Measurements from ENCODE around the gene ARAP1.

ARAP1 gene

DNA sequence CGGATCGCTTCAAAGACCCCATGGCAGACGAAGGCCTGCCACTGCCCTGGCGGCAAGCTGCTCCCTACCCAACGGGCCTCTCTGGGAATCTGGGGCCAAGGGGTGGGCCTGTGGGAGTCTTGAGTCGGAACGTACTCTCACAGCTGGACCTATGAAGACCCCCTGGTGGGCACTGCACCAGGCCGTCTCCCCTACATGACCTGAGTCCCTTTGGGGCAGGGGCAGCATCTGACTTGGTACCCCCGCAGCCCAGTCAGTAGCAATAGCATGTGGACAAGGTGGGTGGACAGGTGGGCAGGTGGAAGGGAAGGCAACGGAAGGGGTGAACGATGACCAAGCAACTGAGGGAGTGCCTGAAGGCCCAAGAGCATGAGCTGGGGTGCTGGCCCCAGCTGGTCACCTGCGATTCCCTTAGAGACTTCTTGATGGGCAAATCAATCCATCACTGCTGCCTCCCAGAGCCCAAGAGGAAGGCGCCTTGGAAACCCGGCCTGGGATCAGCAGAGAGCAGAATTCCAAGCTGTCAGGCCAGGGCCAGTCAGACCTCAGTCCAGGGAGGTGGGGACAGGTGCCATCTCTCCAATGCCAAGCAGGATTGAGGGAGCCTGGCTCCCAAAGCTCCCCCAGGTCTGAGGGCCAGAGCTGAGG, 35.3 kb downstream of the ARAP1 start:
- no peaks in the 10 kb centered on the region for H3K9me3 ChIP-seq (ENCODE audit: low read depth, low read length)
- peaks cover 3% of the 10 kb centered on the region; the same call in 1 of the 2 replicates for H3K36me3 ChIP-seq (ENCODE audit: insufficient read depth, low read length)
- no peak for DNase-seq (ENCODE audit: low read depth, low spot score)
- no peak overlapping the region for H3K4me3 ChIP-seq
- no peak overlapping the region for H3K9ac ChIP-seq (ENCODE audit: insufficient read length)
- H3K27ac ChIP-seq: no peak overlapping the region
- no peak for TF ChIP-seq EZH2 (IDR thresholded peaks at IDR 0.05)
- TF ChIP-seq FOXP2 (optimal IDR thresholded peaks at IDR 0.05; ENCODE audit: control extremely low read depth, extremely low read length, insufficient read depth): no peak
- TF ChIP-seq POLR2AphosphoS5 (IDR thresholded peaks at IDR 0.05; ENCODE audit: borderline replicate concordance, low read depth, low read length): no peak

DNA sequence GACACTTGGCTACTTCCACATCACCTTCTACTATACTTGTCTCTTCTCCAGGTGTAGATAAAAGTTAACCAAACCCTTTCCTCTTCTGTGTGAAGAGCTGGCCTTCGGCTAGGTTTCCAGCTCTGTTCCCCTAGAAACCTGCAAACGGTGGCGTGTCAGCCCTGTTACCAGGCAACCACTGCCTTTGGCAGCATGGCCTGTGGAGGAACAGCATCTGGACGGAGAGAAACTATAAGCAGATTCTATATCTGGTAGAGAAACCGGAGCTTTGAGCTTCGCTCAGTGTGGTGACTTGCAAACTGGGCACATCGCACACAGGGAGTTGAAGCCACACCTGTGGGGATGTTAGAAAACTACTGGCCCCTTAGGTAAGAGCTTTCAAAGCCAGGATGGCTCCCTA, 35.9 kb downstream of the ARAP1 start:
- Histone ChIP-seq H3K27ac (no peak overlapping the region), H3K9me3 (ENCODE audit: low read depth, low read length) (no peaks in the 10 kb centered on the region), H3K36me3 (ENCODE audit: insufficient read depth, low read length) (peaks cover 3% of the 10 kb centered on the region; the same call in 1 of the 2 replicates), H3K4me3 (no peak overlapping the region), H3K9ac (ENCODE audit: insufficient read length) (no peak overlapping the region)
- TF ChIP-seq FOXP2 (optimal IDR thresholded peaks at IDR 0.05; ENCODE audit: control extremely low read depth, extremely low read length, insufficient read depth) (no peak), POLR2AphosphoS5 (IDR thresholded peaks at IDR 0.05; ENCODE audit: borderline replicate concordance, low read depth, low read length) (no peak), EZH2 (IDR thresholded peaks at IDR 0.05) (no peak)
- DNase-seq (ENCODE audit: low read depth, low spot score): no peak

DNA sequence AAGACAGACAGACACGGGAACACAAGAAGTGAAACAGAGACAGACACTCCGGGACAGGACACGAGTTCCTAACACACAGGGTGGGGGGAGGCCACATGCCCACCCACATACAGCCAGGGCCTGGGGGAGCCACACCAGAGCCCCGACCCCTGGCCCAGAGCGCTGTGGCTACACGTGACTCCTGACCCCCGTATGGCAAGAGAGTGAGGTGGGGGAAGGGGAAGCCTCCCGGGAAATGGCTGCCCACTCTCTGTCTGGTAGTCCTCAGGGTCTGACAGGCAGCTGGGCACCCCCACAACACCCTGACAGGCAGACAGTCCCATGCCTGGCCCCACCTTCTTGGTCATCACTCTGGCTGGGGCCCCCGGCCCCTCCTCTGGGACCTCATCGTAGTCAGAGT, 39.4 kb downstream of the ARAP1 start:
- DNase-seq (ENCODE audit: low read depth, low spot score): no peak
- Histone ChIP-seq H3K36me3 (ENCODE audit: insufficient read depth, low read length) (peaks cover 5% of the 10 kb centered on the region; the same call in 1 of the 2 replicates), H3K4me3 (no peak overlapping the region), H3K9ac (ENCODE audit: insufficient read length) (no peak overlapping the region), H3K9me3 (ENCODE audit: low read depth, low read length) (no peaks in the 10 kb centered on the region), H3K27ac (no peak overlapping the region)
- TF ChIP-seq FOXP2 (optimal IDR thresholded peaks at IDR 0.05; ENCODE audit: control extremely low read depth, extremely low read length, insufficient read depth) (no peak), POLR2AphosphoS5 (IDR thresholded peaks at IDR 0.05; ENCODE audit: borderline replicate concordance, low read depth, low read length) (no peak), EZH2 (IDR thresholded peaks at IDR 0.05) (no peak)

DNA sequence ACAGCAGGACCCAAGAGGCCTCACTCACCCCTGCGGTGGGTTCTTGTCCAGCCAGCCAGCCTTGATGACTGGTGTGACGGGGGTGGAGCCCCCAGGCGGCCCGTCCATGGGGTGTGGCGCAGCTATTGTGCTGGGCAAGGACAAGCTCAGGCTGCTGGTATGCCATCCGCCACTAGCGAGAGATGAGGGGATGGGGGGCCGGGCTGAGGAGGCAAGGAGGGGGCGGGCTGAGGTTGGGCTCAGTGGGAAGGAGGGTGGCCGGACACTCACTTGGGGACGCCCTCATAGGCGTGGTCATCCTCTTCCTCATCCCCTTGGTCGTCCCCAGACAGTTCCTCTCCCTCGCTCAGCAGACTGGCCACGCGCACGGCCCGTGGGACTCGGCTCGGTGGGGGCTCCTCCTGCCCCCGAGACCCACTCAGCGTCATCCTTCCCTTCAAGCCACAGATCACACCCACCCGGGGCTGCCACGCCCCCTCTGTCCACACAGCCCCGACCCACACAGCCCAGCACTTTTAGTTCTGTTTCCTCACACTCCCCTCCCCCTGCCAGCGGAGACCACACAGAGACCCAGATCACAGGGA, 39.9 kb downstream of the ARAP1 start:
- Histone ChIP-seq H3K9me3 (ENCODE audit: low read depth, low read length) (no peaks in the 10 kb centered on the region), H3K4me3 (no peak overlapping the region), H3K9ac (ENCODE audit: insufficient read length) (no peak overlapping the region), H3K27ac (no peak overlapping the region), H3K36me3 (ENCODE audit: insufficient read depth, low read length) (peaks cover 10% of the 10 kb centered on the region; the same call in 1 of the 2 replicates)
- TF ChIP-seq POLR2AphosphoS5 (IDR thresholded peaks at IDR 0.05; ENCODE audit: borderline replicate concordance, low read depth, low read length): no peak
- no peak for TF ChIP-seq EZH2 (IDR thresholded peaks at IDR 0.05)
- no peak for TF ChIP-seq FOXP2 (optimal IDR thresholded peaks at IDR 0.05; ENCODE audit: control extremely low read depth, extremely low read length, insufficient read depth)
- DNase-seq (ENCODE audit: low read depth, low spot score): no peak

- H3K27ac ChIP-seq: no peak overlapping the region
- no peak overlapping the region for H3K4me3 ChIP-seq
- TF ChIP-seq FOXP2 (optimal IDR thresholded peaks at IDR 0.05; ENCODE audit: control extremely low read depth, extremely low read length, insufficient read depth): no peak
- no peak for TF ChIP-seq EZH2 (IDR thresholded peaks at IDR 0.05)
- TF ChIP-seq POLR2AphosphoS5 (IDR thresholded peaks at IDR 0.05; ENCODE audit: borderline replicate concordance, low read depth, low read length): no peak
- no peaks in the 10 kb centered on the region for H3K9me3 ChIP-seq (ENCODE audit: low read depth, low read length)
- H3K36me3 ChIP-seq (ENCODE audit: insufficient read depth, low read length): peaks cover 13% of the 10 kb centered on the region; the same call in 1 of the 2 replicates
- DNase-seq (ENCODE audit: low read depth, low spot score): no peak
- H3K9ac ChIP-seq (ENCODE audit: insufficient read length): no peak overlapping the region
Observed at GRCh38 chr11:72711141-72711540, 41.1 kb downstream of the ARAP1 start.

DNA sequence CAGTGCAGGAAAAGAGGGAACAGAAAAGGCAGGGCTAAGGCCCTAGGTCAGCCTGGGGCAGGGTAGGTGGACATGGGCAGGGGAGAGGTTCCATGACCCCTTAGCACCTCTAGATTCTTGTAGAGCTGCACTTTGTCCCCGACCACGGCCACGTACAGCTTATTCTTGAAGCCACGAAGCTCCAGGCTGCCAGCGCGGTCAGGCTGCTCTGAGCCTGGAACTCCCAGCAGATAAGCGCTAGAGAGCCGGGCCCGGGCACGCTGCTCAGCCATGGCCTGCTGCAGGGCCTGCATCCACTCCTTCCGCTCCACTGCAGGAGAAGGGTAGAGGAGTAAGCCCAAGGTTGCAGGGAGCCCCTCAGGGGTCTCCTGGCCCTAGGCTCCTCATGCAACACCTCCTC, 41.9 kb downstream of the ARAP1 start:
- Histone ChIP-seq H3K36me3 (ENCODE audit: insufficient read depth, low read length) (peaks cover 17% of the 10 kb centered on the region; the same call in 1 of the 2 replicates), H3K9me3 (ENCODE audit: low read depth, low read length) (no peaks in the 10 kb centered on the region), H3K27ac (no peak overlapping the region), H3K9ac (ENCODE audit: insufficient read length) (no peak overlapping the region), H3K4me3 (no peak overlapping the region)
- DNase-seq (ENCODE audit: low read depth, low spot score): no peak
- TF ChIP-seq FOXP2 (optimal IDR thresholded peaks at IDR 0.05; ENCODE audit: control extremely low read depth, extremely low read length, insufficient read depth) (no peak), EZH2 (IDR thresholded peaks at IDR 0.05) (no peak), POLR2AphosphoS5 (IDR thresholded peaks at IDR 0.05; ENCODE audit: borderline replicate concordance, low read depth, low read length) (no peak)

DNA sequence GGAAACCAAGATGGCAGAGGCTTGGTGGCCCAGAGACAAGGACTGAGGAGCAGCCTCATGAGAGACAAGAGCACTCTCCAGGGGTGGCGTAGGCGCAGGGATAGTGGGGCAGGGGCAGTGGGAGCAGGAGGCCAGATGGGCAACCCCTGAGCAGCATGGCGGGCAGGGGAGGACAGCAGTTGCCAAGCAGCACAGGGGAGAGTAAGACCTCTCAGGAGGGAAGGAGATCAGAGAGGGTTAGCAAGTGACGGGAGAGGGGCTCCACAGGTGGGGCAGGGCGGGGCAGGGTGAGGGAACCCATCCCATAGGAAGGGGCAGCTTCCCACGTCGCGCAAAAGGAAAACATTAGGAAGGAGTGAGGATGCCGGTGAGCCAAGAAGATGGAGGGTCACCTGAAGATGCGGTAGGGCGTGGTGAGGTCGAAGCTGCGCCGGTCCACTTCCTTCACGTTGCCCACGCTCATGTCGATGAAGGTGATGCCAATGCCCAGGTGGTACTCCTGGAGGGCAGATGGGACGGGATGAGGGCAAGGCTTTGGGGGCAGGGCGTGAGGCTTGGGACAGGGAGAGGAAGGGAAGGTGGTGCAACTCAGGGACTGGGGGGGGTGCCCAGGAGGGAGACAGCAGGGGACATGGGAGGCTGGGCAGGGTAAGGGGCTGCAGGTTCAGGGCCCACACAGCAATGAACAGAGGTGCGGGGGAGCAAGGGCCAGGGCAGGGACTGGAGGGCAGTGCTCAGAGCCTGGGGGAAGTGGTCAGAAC, 42.5 kb downstream of the ARAP1 start:
- DNase-seq (ENCODE audit: low read depth, low spot score): no peak
- no peak overlapping the region for H3K4me3 ChIP-seq
- H3K9ac ChIP-seq (ENCODE audit: insufficient read length): no peak overlapping the region
- H3K9me3 ChIP-seq (ENCODE audit: low read depth, low read length): no peaks in the 10 kb centered on the region
- peaks cover 17% of the 10 kb centered on the region; the same call in 1 of the 2 replicates for H3K36me3 ChIP-seq (ENCODE audit: insufficient read depth, low read length)
- TF ChIP-seq POLR2AphosphoS5 (IDR thresholded peaks at IDR 0.05; ENCODE audit: borderline replicate concordance, low read depth, low read length) (no peak), FOXP2 (optimal IDR thresholded peaks at IDR 0.05; ENCODE audit: control extremely low read depth, extremely low read length, insufficient read depth) (no peak), EZH2 (IDR thresholded peaks at IDR 0.05) (no peak)
- no peak overlapping the region for H3K27ac ChIP-seq

DNA sequence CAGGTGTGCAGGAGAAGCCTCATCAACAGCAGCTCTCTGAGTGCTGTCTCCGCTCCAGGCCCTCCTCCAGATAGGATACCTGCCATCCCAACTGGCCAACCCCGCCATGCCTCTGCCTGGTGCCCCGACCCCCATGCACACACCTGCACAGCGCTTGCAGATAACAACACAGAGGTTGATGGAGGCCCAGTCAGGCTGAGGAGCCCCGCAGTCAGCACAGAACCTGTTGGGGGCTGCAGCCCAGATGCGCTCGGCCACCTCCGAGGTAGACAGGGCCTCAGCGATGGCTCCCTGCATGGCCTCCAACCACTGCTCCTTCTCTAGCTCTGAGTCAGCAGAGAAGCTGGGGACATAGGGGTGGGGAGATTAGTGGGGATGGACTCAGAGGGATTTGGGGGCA, 45.2 kb downstream of the ARAP1 start:
- no peak overlapping the region for H3K4me3 ChIP-seq
- no peak for DNase-seq (ENCODE audit: low read depth, low spot score)
- H3K36me3 ChIP-seq (ENCODE audit: insufficient read depth, low read length): peaks cover 17% of the 10 kb centered on the region; the same call in 1 of the 2 replicates
- TF ChIP-seq FOXP2 (optimal IDR thresholded peaks at IDR 0.05; ENCODE audit: control extremely low read depth, extremely low read length, insufficient read depth) (no peak), EZH2 (IDR thresholded peaks at IDR 0.05) (no peak), POLR2AphosphoS5 (IDR thresholded peaks at IDR 0.05; ENCODE audit: borderline replicate concordance, low read depth, low read length) (no peak)
- H3K27ac ChIP-seq: no peak overlapping the region
- H3K9ac ChIP-seq (ENCODE audit: insufficient read length): no peak overlapping the region
- no peaks in the 10 kb centered on the region for H3K9me3 ChIP-seq (ENCODE audit: low read depth, low read length)
